ENCODE data around the gene NUP50.

The NUP50 gene

GRCh38 chr22:45216133-45217003, 52.6 kb downstream of the NUP50 start:
- no peak for TF ChIP-seq ZNF274 (IDR thresholded peaks at IDR 0.05; ENCODE audit: low read depth, low read length)
- H3K4me3 ChIP-seq (ENCODE audit: low read length): no peak overlapping the region

- no peak for TF ChIP-seq ZNF274 (IDR thresholded peaks at IDR 0.05; ENCODE audit: low read depth, low read length)
- no peak overlapping the region for H3K4me3 ChIP-seq (ENCODE audit: low read length)
These were observed 53.6 kb downstream of the NUP50 start for GRCh38 chr22:45217345-45217744.

GRCh38 chr22:45217806-45218205, 54.1 kb downstream of the NUP50 start:
- no peak overlapping the region for H3K4me3 ChIP-seq (ENCODE audit: low read length)
- TF ChIP-seq ZNF274 (IDR thresholded peaks at IDR 0.05; ENCODE audit: low read depth, low read length): no peak

- no peak for TF ChIP-seq ZNF274 (IDR thresholded peaks at IDR 0.05; ENCODE audit: low read depth, low read length)
- no peak overlapping the region for H3K4me3 ChIP-seq (ENCODE audit: low read length)
These were observed 55.3 kb downstream of the NUP50 start for GRCh38 chr22:45218976-45219375.

GRCh38 chr22:45221201-45221600, 57.5 kb downstream of the NUP50 start:
- H3K4me3 ChIP-seq (ENCODE audit: low read length): no peak overlapping the region
- no peak for TF ChIP-seq ZNF274 (IDR thresholded peaks at IDR 0.05; ENCODE audit: low read depth, low read length)

GRCh38 chr22:45223304-45224117, 59.8 kb downstream of the NUP50 start:
- no peak overlapping the region for H3K4me3 ChIP-seq (ENCODE audit: low read length)
- TF ChIP-seq ZNF274 (IDR thresholded peaks at IDR 0.05; ENCODE audit: low read depth, low read length): no peak

GRCh38 chr22:45224331-45224730, 60.6 kb downstream of the NUP50 start:
- H3K4me3 ChIP-seq (ENCODE audit: low read length): no peak overlapping the region
- TF ChIP-seq ZNF274 (IDR thresholded peaks at IDR 0.05; ENCODE audit: low read depth, low read length): no peak

GRCh38 chr22:45224988-45225731, 61.4 kb downstream of the NUP50 start:
- TF ChIP-seq ZNF274 (IDR thresholded peaks at IDR 0.05; ENCODE audit: low read depth, low read length): no peak
- no peak overlapping the region for H3K4me3 ChIP-seq (ENCODE audit: low read length)

GRCh38 chr22:45225732-45226502, 62.2 kb downstream of the NUP50 start:
- TF ChIP-seq ZNF274 (IDR thresholded peaks at IDR 0.05; ENCODE audit: low read depth, low read length): no peak
- H3K4me3 ChIP-seq (ENCODE audit: low read length): no peak overlapping the region

- no peak overlapping the region for H3K4me3 ChIP-seq (ENCODE audit: low read length)
These were observed 62.9 kb downstream of the NUP50 start for GRCh38 chr22:45226503-45227186.

GRCh38 chr22:45227645-45228400, 64.1 kb downstream of the NUP50 start:
- H3K4me3 ChIP-seq (ENCODE audit: low read length): no peak overlapping the region
- no peak for TF ChIP-seq ZNF274 (IDR thresholded peaks at IDR 0.05; ENCODE audit: low read depth, low read length)

More at GRCh38 chr22:45226503-45227186, 62.9 kb downstream of the NUP50 start:
- TF ChIP-seq ZNF274 (IDR thresholded peaks at IDR 0.05; ENCODE audit: low read depth, low read length): no peak

GRCh38 chr22:45228401-45228754, 64.7 kb downstream of the NUP50 start:
- H3K4me3 ChIP-seq (ENCODE audit: low read length): no peak overlapping the region
- no peak for TF ChIP-seq ZNF274 (IDR thresholded peaks at IDR 0.05; ENCODE audit: low read depth, low read length)
